Naive B cell (primary cell): Measurements from ENCODE around the gene CFAP100. TPM values are rescaled to one million over a fixed set of nuclear protein-coding genes. Genes with fewer than 3 reads are reported as not detected.

Experiments
- ATAC-seq, 2 donors: fragments of 150-1000 bp; cut with Tn5 transposase; 2 replicates each; pipeline ENCODE4 v1.10.0; 2021; ENCODE audit warnings: low read depth in 2 of 2, mild to moderate bottlenecking in 2 of 2, moderate library complexity in 2 of 2
- DNase-seq: peaks from one replicate; pipeline ENCODE4 v3.0.0; 2022
- H3K27ac Mint-ChIP-seq, 6 donors: one replicate each; pipeline ENCODE4 v1.8.0; 2020 to 2022; ENCODE audit warnings: mild to moderate bottlenecking in 6 of 6, mixed read lengths in 6 of 6, moderate library complexity in 5 of 6, inconsistent platforms in 2 of 6
- H3K27me3 Mint-ChIP-seq, 3 donors: one replicate each; pipeline ENCODE4 v1.8.0; 2021 to 2022; ENCODE audit warnings: mixed read lengths in 3 of 3, mild to moderate bottlenecking in 1 of 3
- H3K36me3 Mint-ChIP-seq, 2 donors: one replicate each; pipeline ENCODE4 v1.8.0; 2020 to 2022; ENCODE audit warnings: mixed read lengths in 2 of 2, inconsistent platforms in 1 of 2, mild to moderate bottlenecking in 1 of 2
- H3K4me1 Mint-ChIP-seq, 3 donors: one replicate each; pipeline ENCODE4 v1.8.0; 2020 to 2022; ENCODE audit warnings: mixed read lengths in 3 of 3, inconsistent platforms in 1 of 3, mild to moderate bottlenecking in 1 of 3, moderate library complexity in 1 of 3
- H3K4me3 Mint-ChIP-seq, 8 donors: one replicate each; pipeline ENCODE4 v1.8.0; 2020 to 2022; ENCODE audit warnings: mild to moderate bottlenecking in 8 of 8, mixed read lengths in 8 of 8, moderate library complexity in 8 of 8, inconsistent platforms in 2 of 8
- H3K9me3 Mint-ChIP-seq, 7 donors: one replicate each; pipeline ENCODE4 v1.8.0; 2020 to 2022; ENCODE audit warnings: mixed read lengths in 7 of 7, mild to moderate bottlenecking in 5 of 7, inconsistent platforms in 2 of 7, moderate library complexity in 1 of 7
- polyA plus RNA-seq, 6 donors: library from polyadenylated mRNA; unstranded; fragments of 300-500 nt; fragmentation: Illumina TruSeq; gene quantifications; one replicate each; pipeline ENCODE4 v1.2.3, GENCODE V29; 2021; ENCODE audit warnings: low read depth in 6 of 6

CFAP100 gene
- polyA plus RNA-seq: not detected

- Mint-ChIP-seq H3K27ac (no peak within 1 kb of the TSS), H3K4me3 (peak within 1 kb of the TSS in 1 of 8 donors; percentile 70), H3K9me3 (peaks cover 5 to 12% (median 6%) of the 10 kb centered on the region in 7 donors), H3K4me1 (peaks cover 17 to 24% (median 18%) of the 10 kb centered on the region in 3 donors), H3K27me3 (peaks cover 40 to 61% (median 60%) of the 10 kb centered on the region in 3 donors), H3K36me3 (peaks cover 0 to 8% of the 10 kb centered on the region in 2 donors)
- DNase-seq: no peak
- ATAC-seq: no peak
Measured at GRCh38 chr3:126394179-126394976, at the start of gene CFAP100. Gene CFAP100, plus strand, starts transcription at chr3:126394909. Its CDS starts 1,092 bp downstream, at chr3:126396001.

DNA sequence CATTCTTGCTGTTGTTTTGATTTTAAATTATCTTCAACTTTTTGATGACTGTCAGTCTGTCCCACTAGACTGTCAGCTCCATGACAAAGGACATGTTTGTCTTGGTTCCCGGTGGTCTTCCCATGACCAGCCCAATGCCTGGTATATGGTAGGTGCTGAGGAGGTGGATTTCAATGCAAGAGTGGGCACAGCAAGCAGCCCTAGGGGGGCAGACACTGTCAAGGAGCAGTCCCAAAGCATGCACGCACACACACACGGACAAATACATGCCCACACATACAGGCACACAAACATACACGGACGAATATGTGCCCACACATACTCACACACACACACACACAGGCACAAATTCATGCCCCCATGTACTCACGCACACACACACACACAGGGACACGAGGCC lies 49.5 kb upstream of the CFAP100 start:
- ATAC-seq: no peak
- Mint-ChIP-seq H3K9me3 (peaks cover 0 to 2% (median 0%) of the 10 kb centered on the region in 7 donors), H3K36me3 (no peaks in the 10 kb centered on the region), H3K27me3 (peaks cover 16 to 23% (median 19%) of the 10 kb centered on the region in 3 donors), H3K27ac (peak overlapping the region in 1 of 6 donors; percentile 17), H3K4me1 (no peaks in the 10 kb centered on the region), H3K4me3 (no peak overlapping the region)
- DNase-seq: no peak

DNA sequence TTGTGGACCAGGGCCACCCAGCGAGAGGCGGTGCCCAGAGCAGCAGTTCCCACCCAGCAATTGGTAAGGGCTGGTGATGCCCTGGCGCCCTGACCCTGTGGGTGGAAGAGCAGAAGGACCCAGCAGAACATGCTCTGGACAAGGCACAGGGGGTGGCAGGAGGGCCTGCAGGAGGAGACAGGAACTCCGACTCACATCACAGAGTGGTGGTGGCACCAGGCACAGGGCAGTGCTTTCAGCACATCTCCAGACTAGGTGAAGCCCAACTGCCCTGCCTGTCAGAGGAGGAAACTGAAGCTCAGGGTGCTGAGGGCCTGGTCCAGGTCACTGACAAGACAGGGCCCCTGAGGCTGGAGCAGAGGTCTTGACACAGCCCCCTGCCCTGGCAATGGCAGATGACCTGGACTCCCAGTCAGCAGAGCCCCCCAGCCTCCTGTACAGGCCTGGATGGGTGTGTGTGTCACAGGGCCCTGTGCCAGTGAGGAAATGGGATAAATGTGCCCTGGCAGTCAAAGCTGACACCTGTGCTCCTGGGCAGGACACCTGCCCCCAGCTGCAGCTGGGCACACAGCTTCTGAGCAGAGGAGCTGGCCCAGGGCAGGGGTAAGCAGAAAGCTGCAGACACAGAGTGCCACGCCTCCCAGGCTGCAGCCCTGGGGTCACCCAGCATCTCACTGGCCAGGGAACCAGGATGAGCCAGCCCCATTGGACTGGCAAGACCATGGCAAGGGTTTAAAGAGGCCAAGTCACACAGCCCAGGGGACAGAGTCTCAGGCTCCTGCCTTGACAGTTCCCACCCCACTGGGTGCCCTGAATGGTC lies 48.9 kb upstream of the CFAP100 start:
- Mint-ChIP-seq H3K36me3 (no peaks in the 10 kb centered on the region), H3K27me3 (peaks cover 13 to 17% (median 16%) of the 10 kb centered on the region in 3 donors), H3K4me1 (no peaks in the 10 kb centered on the region), H3K27ac (peak overlapping the region in 1 of 6 donors; percentile 17), H3K9me3 (peaks cover 0 to 2% (median 0%) of the 10 kb centered on the region in 7 donors), H3K4me3 (no peak overlapping the region)
- no peak for DNase-seq
- no peak for ATAC-seq

DNA sequence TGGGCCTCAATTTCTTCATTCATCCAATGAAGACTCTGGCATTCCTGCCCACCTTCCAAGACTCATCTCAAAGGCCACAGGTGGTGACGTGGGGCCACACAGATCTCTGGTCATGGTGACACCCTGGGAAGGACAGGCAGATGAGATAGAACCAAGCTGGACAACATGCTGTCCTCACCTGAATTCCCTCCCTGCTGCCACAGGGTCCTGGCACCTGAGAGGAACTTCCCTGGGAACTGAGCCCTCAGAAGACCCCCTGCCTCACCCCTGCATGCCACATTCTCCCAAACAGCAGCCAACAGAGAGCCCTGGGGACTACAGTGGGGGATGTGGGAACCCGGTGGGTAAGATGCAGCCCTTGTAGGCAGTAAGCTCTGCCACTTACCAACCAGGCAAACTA lies 48.2 kb upstream of the CFAP100 start:
- Mint-ChIP-seq H3K27me3 (peaks cover 6 to 12% (median 11%) of the 10 kb centered on the region in 3 donors), H3K4me3 (no peak overlapping the region), H3K36me3 (no peaks in the 10 kb centered on the region), H3K27ac (no peak overlapping the region), H3K4me1 (no peaks in the 10 kb centered on the region), H3K9me3 (no peaks in the 10 kb centered on the region)
- DNase-seq (no peak), ATAC-seq (no peak)

GRCh38 chr3:126347543-126348161 lies 47.1 kb upstream of the CFAP100 start:
- H3K36me3 Mint-ChIP-seq: no peaks in the 10 kb centered on the region
- H3K4me1 Mint-ChIP-seq: no peaks in the 10 kb centered on the region
- ATAC-seq: no peak
- no peaks in the 10 kb centered on the region for H3K9me3 Mint-ChIP-seq
- no peak for DNase-seq
- peaks cover 0 to 6% (median 6%) of the 10 kb centered on the region in 3 donors for H3K27me3 Mint-ChIP-seq
- H3K27ac Mint-ChIP-seq: no peak overlapping the region
- no peak overlapping the region for H3K4me3 Mint-ChIP-seq

DNA sequence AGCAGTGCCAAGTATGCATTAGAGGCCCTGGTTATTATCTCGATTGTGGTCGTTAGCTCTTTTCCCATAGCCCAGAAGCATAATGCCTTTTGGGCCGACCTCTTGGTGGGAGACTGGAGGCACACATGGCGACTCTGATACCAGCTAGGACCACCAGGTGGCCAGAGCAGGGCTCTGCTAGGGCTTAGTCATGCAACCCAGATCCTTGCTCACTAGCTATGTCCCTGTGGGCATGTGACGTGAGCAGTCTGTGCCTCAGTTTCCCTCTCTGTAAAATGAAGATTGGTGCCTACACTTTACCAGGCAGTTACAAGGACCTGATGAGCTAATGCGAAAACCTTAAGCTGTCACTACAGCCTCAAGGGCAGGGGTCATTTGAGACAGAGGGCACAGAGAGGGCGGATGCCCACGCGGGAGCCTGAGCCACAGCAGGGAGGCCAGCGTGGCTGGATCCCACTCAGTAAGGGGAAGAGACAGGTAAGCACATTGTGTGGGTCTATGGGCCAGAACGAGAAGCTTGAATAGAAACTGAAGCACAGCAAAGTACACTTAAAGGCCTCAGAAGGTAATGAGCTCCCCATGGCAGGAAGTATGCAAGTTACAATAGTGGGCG lies 46.3 kb upstream of the CFAP100 start:
- no peak overlapping the region for H3K4me3 Mint-ChIP-seq
- ATAC-seq (no peak), DNase-seq (no peak)
- H3K9me3 Mint-ChIP-seq: no peaks in the 10 kb centered on the region
- no peak overlapping the region for H3K27ac Mint-ChIP-seq
- H3K36me3 Mint-ChIP-seq: no peaks in the 10 kb centered on the region
- H3K27me3 Mint-ChIP-seq: peaks cover 0 to 6% (median 6%) of the 10 kb centered on the region in 3 donors
- H3K4me1 Mint-ChIP-seq: no peaks in the 10 kb centered on the region

- no peaks in the 10 kb centered on the region for H3K36me3 Mint-ChIP-seq
- peaks cover 0 to 12% (median 6%) of the 10 kb centered on the region in 3 donors for H3K27me3 Mint-ChIP-seq
- ATAC-seq (no peak), DNase-seq (no peak)
- H3K27ac Mint-ChIP-seq: no peak overlapping the region
- H3K9me3 Mint-ChIP-seq: no peaks in the 10 kb centered on the region
- no peak overlapping the region for H3K4me3 Mint-ChIP-seq
- no peaks in the 10 kb centered on the region for H3K4me1 Mint-ChIP-seq
Measured at GRCh38 chr3:126349071-126349470, 45.6 kb upstream of the CFAP100 start.

DNA sequence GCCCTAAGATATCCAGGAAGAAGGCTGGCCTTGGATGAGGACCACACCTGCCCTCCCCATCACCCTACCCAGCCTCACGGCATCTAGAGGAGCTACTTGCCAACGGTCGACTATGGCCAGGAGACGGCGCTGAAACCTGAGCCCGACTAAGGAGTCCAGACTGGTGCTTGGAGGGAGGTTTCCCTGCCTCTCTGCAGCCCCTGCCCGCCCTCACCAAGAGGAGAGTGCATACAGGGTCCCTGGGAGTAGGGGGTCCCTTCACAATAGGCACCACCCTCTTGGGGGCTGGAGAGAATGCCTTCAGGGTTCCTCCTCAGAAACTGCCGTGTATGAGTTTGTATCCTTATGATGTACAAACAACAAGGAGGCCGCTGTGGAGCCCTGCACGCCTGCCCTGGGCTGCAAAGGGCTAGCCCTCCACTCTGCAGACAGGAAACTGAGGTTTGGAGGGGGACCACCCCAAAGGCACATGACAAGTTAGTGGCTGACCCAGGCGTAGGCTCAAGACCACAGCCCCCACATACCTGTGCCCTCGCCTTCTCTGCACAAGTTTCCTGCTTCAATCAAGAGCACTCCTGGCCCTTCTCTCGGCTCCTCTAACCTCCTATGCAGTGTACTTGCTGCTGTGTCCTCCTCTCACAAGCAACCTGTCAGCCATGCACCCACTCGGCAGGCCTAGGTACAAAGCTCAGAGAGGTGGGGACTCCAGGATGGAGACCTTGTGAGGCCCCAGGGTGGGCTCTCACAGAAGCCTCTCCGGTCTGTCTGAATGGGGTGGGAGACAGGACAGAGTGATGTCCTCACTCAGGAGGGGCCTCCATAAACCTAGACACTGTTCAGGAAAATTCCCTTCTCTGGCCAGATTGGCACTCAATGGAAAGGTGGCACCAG lies 44.9 kb upstream of the CFAP100 start:
- no peak overlapping the region for H3K27ac Mint-ChIP-seq
- DNase-seq: no peak

GRCh38 chr3:126350502-126351085 lies 44.1 kb upstream of the CFAP100 start:
- H3K9me3 Mint-ChIP-seq: no peaks in the 10 kb centered on the region
- ATAC-seq (no peak), DNase-seq (no peak)
- H3K4me3 Mint-ChIP-seq: no peak overlapping the region
- peaks cover 7 to 17% (median 9%) of the 10 kb centered on the region in 3 donors for H3K27me3 Mint-ChIP-seq
- peaks cover 0 to 5% (median 5%) of the 10 kb centered on the region in 3 donors for H3K4me1 Mint-ChIP-seq
- no peaks in the 10 kb centered on the region for H3K36me3 Mint-ChIP-seq
- H3K27ac Mint-ChIP-seq: no peak overlapping the region

More for the DNA sequence above, 44.9 kb upstream of the CFAP100 start:
- H3K4me1 Mint-ChIP-seq: no peaks in the 10 kb centered on the region
- H3K4me3 Mint-ChIP-seq: no peak overlapping the region
- no peak for ATAC-seq
- H3K27me3 Mint-ChIP-seq: peaks cover under 1 to 15% (median 6%) of the 10 kb centered on the region in 3 donors
- no peaks in the 10 kb centered on the region for H3K36me3 Mint-ChIP-seq
- no peaks in the 10 kb centered on the region for H3K9me3 Mint-ChIP-seq

- Mint-ChIP-seq H3K36me3 (no peaks in the 10 kb centered on the region), H3K4me1 (peaks cover 3 to 8% (median 8%) of the 10 kb centered on the region in 3 donors), H3K27me3 (peaks cover 11 to 24% (median 14%) of the 10 kb centered on the region in 3 donors), H3K9me3 (no peaks in the 10 kb centered on the region), H3K4me3 (no peak overlapping the region), H3K27ac (no peak overlapping the region)
- no peak for DNase-seq
- no peak for ATAC-seq
Measured at GRCh38 chr3:126351086-126351770, 43.5 kb upstream of the CFAP100 start.

GRCh38 chr3:126351771-126352475 lies 42.8 kb upstream of the CFAP100 start:
- DNase-seq: no peak

More at GRCh38 chr3:126351771-126352475, 42.8 kb upstream of the CFAP100 start:
- H3K9me3 Mint-ChIP-seq: no peaks in the 10 kb centered on the region
- peaks cover 13 to 27% (median 18%) of the 10 kb centered on the region in 3 donors for H3K27me3 Mint-ChIP-seq
- no peaks in the 10 kb centered on the region for H3K36me3 Mint-ChIP-seq
- H3K4me3 Mint-ChIP-seq: no peak overlapping the region
- H3K27ac Mint-ChIP-seq: no peak overlapping the region
- no peak for ATAC-seq
- peaks cover 7 to 12% (median 11%) of the 10 kb centered on the region in 3 donors for H3K4me1 Mint-ChIP-seq
